Panc1 (cell line): ENCODE measurements around the gene TAT.

Source experiments
- POLR2AphosphoS5 ChIP-seq: IDR thresholded peaks from 2 replicates; pipeline ENCODE4 v1.6.1; 2012; ENCODE audit warnings: mild to moderate bottlenecking, low read depth, low read length, moderate library complexity
- TF ChIP-seq, protein P1 (sequence below): fragments of 450-650 bp; IDR thresholded peaks from 2 replicates; pipeline ENCODE4 v1.5.1; 2017; ENCODE audit warnings: mild to moderate bottlenecking

DNA sequence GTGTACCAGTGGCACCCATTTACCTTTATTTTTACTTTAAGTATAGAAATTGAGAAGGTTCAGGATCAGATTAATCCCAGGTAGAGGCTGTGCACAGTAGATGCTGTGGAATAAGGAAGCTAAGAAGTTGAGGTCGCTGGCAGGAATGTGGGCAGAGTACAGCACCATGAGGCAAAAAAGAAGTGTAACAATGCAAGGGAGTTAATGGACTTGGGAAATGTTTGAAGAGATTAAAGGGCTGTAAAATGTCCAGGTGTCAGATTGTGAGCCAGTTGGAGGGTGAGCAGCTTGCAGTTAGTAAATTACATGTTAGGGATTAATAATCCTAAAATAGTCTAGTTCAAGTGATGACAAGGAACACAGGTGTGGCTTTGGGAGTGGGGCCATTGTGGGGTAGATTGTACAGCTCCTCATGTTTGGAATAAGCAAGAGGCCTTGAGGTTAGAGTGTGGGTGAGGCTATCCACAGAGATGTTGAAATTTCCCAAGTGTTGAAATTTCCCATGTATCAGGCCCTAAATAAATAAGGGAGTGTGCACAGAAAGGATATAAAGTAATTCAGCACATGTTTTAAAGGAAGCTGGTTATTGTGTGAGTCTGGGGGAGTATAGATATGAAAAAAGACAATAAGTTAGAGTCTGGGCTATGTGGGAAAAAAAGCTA lies 21.5 kb downstream of the TAT start:
- no peak for TF ChIP-seq POLR2AphosphoS5
- TF ChIP-seq, protein P1, sequence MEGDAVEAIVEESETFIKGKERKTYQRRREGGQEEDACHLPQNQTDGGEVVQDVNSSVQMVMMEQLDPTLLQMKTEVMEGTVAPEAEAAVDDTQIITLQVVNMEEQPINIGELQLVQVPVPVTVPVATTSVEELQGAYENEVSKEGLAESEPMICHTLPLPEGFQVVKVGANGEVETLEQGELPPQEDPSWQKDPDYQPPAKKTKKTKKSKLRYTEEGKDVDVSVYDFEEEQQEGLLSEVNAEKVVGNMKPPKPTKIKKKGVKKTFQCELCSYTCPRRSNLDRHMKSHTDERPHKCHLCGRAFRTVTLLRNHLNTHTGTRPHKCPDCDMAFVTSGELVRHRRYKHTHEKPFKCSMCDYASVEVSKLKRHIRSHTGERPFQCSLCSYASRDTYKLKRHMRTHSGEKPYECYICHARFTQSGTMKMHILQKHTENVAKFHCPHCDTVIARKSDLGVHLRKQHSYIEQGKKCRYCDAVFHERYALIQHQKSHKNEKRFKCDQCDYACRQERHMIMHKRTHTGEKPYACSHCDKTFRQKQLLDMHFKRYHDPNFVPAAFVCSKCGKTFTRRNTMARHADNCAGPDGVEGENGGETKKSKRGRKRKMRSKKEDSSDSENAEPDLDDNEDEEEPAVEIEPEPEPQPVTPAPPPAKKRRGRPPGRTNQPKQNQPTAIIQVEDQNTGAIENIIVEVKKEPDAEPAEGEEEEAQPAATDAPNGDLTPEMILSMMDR: no peak
